ENCODE measurements around the gene ACMSD. TPM values are rescaled to one million over a fixed set of nuclear protein-coding genes. Genes with fewer than 3 reads are reported as not detected.

Gene ACMSD
- total and polyA plus RNA-seq, 9 of the 15 experiments (the other 6 are each of a cell fraction or from before 2014, with no cell fraction given): not detected

- no peak for TF ChIP-seq STAT6 (CRISPR knock-in tag; IDR thresholded peaks at IDR 0.05)
- TF ChIP-seq ZBTB26 (CRISPR knock-in tag; IDR thresholded peaks at IDR 0.05): no peak
- no peak for TF ChIP-seq MAZ (CRISPR knock-in tag; conservative IDR thresholded peaks at IDR 0.05 in 1 of 2, IDR thresholded peaks at IDR 0.05 in 1 of 2)
These were observed 1.2 kb downstream of the ACMSD start (continued) for GRCh38 chr2:134839649-134840048.

- no peaks in the 10 kb centered on the region for H3K9me3 ChIP-seq (replicated peaks; ENCODE audit: control insufficient read depth, insufficient read depth, low read depth, low read length)
- 0% methylated on average over 2 of the region's 2 CpGs for WGBS (ENCODE audit: insufficient coverage, low coverage, missing lambda C conversion rate)
- no peak overlapping the region for H3K4me3 ChIP-seq
- no peak for ATAC-seq
- BruUV-seq (replicated peaks): no TSS peak
- no peak overlapping the region for H3K27ac ChIP-seq (ENCODE audit: extremely low read depth, low read depth, low read length)
- POLR2A ChIA-PET: no interaction called here
- H3K9me1 ChIP-seq (ENCODE audit: control insufficient read depth, insufficient read depth, low read length): no peaks in the 10 kb centered on the region
- peaks cover 0 to 5% of the 10 kb centered on the region in 2 experiments; a peak in 1 of 5 replicates for H3K27me3 ChIP-seq (ENCODE audit: control insufficient read depth in 2 of 2, insufficient read depth in 2 of 2, low read length in 2 of 2)
- intact Hi-C loops (cut with micrococcal nuclease): no loop called here
- CTCF ChIA-PET (ENCODE audit: low intra/inter-chr PET ratio): no interaction called here
- H4K20me1 ChIP-seq (replicated peaks; ENCODE audit: control insufficient read depth, insufficient read depth, low read length): no peaks in the 10 kb centered on the region
- H3K9ac ChIP-seq (ENCODE audit: insufficient read depth in 1 of 2, low read depth in 2 of 2, low read length in 2 of 2): no peak overlapping the region
- in situ Hi-C loops (cut with MboI): no loop called here
- H2AFZ ChIP-seq (ENCODE audit: low read depth, low read length): no peak overlapping the region
- no peaks in the 10 kb centered on the region for H3K4me1 ChIP-seq (replicated peaks in 1 of 2; ENCODE audit: control insufficient read depth in 2 of 2, insufficient read depth in 2 of 2, low read length in 2 of 2)
- no peak overlapping the region for H3K4me2 ChIP-seq (ENCODE audit: insufficient read depth, low read length)
- H3K36me3 ChIP-seq (ENCODE audit: control insufficient read depth, insufficient read depth, low read length): no peaks in the 10 kb centered on the region
- H3K79me2 ChIP-seq (ENCODE audit: control insufficient read depth, insufficient read depth, low read length): no peaks in the 10 kb centered on the region
- DNase-seq (ENCODE audit: extremely low read depth in 1 of 4, low spot score in 3 of 4): no peak
- no peak for FAIRE-seq
- TF ChIP-seq BCL6 (CRISPR knock-in tag; IDR thresholded peaks at IDR 0.05) (no peak), ZNF23 (CRISPR knock-in tag; IDR thresholded peaks at IDR 0.05) (no peak), FOXJ2 (tag; IDR thresholded peaks at IDR 0.05) (no peak), JUN (IDR thresholded peaks at IDR 0.05; ENCODE audit: borderline replicate concordance, low read depth, low read length) (no peak), JUN (CRISPR knock-in tag; IDR thresholded peaks at IDR 0.05; ENCODE audit: borderline replicate concordance) (no peak), KHSRP (IDR thresholded peaks at IDR 0.05) (no peak), GABPA (tag; conservative IDR thresholded peaks at IDR 0.05; ENCODE audit: low read depth) (no peak), BRF2 (IDR thresholded peaks at IDR 0.05; ENCODE audit: borderline replicate concordance, insufficient read depth, insufficient read length) (no peak), ATF7 (IDR thresholded peaks at IDR 0.05) (no peak), ZNF644 (tag; IDR thresholded peaks at IDR 0.05; ENCODE audit: low read depth) (no peak), BCOR (IDR thresholded peaks at IDR 0.05) (no peak)
These were observed 4.6 kb downstream of the ACMSD start for GRCh38 chr2:134842930-134843490.
